Measurements from ENCODE around the gene ATOH7.

Gene ATOH7

GRCh38 chr10:68184546-68184945, 47.4 kb downstream of the ATOH7 start:
- in situ Hi-C loops (cut with MboI; ENCODE audit: low sequenced_read_pairs): no loop called here

All from hTERT RPE-1 (cell line).